ENCODE results near the gene ATXN7L3.
"Not testable (repeated sequence)": the region's sequence is repeated elsewhere in the genome, so short reads cannot be mapped to it uniquely, and the experiment has no call there.

The ATXN7L3 gene

DNA sequence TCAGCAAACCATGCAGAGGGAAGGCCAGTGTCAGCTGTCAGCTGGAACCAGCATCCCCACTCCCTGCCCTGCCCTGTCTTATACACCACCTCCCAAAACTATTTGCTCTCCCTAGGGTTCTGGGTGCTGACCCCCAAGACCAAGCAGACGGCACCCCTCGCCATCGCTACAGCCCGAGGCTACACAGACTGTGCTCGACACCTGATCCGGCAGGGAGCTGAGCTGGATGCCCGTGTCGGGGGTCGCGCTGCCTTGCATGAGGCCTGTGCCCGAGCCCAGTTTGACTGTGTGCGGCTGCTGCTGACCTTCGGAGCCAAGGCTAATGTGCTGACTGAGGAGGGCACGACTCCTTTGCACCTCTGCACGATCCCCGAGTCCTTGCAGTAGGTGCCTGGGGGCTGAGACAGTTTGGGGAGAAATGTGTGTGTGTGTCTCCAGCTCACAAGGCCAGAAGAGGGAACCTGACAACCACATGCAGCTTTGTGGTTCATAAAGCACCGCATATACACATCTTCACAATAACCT, 27.7 kb downstream of the ATXN7L3 start:
- no peak for DNase-seq

DNA sequence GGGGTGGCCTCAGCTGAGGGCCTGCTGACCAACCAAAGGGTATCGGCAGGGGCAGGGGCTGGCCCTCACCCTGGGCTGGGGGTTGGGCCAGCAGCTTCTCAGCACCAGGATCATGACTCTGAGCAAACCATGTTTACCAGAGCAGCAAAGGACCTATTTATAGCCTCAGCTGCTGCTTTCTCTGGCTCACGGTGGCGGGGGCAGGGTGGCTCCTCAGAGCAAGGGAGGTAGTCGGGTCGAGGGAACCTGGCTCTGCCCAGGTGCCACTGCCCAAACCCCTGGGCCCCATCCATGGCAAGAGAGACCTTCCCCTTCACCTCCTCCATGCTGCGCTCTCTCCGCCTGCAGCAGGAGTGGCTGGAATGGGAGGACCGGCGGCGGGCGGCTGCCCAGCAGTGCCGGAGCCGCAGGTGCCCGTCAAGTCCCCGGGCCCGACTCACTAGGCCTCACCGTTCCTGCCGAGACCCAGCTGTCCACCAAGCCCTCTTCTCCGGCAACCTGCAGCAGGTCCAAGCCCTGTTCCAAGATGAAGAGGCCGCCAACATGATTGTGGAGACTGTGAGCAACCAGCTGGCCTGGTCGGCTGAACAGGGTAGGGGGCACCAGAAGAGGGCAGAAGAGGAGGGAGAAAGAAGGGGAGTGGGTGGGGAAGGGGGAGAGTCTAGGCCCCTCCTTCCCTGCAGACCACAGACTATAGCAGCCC, 29.0 kb downstream of the ATXN7L3 start, which contains the start of gene ASB16:
ASB16 (plus strand) TSS at position 206 of the 703 bp plus-strand sequence; CDS start at position 292, 86 bp downstream.
- DNase-seq, result no peak

DNA sequence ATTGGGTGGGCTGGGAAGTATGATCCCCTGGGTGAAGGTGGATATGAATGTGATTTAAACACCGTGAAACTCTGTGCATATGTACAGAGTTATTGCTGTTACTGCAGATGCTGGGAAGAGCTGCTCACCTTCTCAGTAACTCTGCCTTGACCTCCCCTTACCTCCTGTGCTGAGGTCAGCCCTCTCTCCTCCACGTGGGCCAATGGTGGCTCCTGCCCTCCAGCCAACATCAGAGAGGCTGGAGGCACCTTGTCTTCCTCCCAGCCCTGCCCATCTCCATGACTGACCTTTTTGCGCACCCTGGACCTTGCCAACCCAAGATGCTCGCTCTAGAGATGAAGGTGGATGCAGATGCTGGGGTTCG, 29.6 kb downstream of the ATXN7L3 start:
- DNase-seq, result no peak

- DNase-seq, result no peak
Measured at GRCh38 chr17:44167181-44167861, 32.4 kb downstream of the ATXN7L3 start.

- no peak for DNase-seq
Measured at GRCh38 chr17:44164476-44164875, 35.2 kb downstream of the ATXN7L3 start.

GRCh38 chr17:44159519-44160210, 40.0 kb downstream of the ATXN7L3 start:
- DNase-seq, result no peak

DNA sequence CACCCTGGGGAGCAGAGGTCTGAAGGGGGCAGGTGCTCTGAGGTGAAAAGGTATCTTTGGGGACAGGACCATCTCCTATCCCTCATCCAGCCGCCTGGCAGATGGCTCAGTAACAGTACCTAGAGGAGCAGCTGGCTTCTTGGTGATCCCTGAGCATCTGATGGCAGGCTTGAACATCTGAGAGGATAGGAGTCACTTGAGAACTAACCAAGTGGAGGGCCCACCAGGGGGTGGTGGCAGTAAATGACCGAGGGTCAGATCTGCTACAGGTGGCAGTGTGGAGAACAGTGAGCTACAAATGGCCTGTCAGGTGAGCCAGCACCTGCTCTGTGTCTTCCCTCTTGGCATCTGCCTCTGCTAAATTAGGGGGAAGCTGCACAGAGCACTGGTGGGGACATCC, 44.2 kb downstream of the ATXN7L3 start:
- DNase-seq, result no peak

GRCh38 chr17:44152875-44153274, 46.8 kb downstream of the ATXN7L3 start:
- no peak for DNase-seq

DNA sequence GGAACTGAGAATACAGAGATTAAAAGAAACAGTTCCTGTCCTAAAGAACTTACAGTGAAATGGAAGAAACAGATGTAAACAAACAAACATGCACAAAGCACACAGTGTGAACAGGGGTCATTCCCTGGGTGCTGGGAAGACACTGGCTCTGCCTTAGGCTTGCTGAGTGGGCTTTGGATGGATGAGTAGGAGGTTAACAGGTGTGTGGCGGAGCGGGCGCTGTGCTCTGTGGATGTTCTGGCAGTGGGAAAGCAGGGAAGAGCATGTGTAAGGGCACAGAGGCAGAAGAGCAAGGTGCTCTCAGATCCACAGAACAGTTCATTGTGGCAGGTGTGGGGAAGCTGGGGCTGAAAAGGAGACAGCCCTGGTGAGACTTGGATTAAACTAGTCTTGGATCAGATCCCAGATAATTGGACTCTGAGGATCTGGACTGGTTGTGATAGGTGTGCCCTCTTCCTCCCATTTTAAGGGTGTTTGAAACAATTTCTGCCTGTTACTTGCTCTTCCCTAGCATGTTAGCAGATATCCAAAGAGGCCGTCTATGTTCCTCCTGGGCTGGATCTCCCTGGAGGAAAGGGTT, 49.8 kb downstream of the ATXN7L3 start:
- DNase-seq, result no peak

DNA sequence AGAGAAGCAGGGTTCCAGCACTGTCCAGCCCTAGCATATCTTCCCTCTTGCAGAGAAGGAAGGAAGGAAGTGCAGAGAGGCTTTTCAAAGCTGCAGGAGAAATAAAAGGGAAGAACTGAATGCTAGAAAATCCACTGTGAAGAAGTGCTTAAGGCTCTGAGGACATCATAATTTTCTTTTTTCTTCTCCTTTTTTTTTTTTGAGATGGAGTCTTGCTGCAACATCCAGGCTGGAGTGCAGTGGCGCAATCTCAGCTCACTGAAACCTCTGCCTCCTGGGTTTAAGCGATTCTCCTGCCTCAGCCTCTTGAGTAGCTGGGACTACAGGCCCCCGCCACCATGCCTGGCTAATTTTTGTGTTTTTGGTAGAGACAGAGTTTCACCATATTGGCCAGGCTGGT, 50.6 kb downstream of the ATXN7L3 start:
- not testable (repeated sequence) for DNase-seq

DNA sequence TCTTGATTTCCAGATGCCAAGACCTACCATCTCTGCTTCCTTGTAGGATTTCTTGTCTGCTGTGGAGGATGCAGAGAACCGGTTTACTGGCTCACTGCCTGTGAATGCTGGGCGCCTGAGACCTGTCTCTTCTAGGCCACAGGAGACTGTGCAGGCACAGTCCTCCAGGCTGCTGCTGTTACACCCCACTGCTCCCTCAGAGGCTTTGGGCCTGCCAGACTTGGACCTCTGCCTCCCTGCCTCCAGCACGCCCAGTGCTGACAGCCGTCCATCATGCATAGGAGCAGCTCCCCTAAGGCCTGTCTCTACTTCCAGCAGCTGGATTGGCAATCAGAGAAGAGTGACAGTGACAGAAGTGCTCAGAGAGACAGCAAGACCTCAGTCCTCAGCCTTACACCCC, 51.9 kb downstream of the ATXN7L3 start:
- DNase-seq, result no peak

- DNase-seq, result no peak
Measured at GRCh38 chr17:44146375-44147346, 53.0 kb downstream of the ATXN7L3 start.

GRCh38 chr17:44144966-44145739, 54.5 kb downstream of the ATXN7L3 start:
- DNase-seq, result no peak

GRCh38 chr17:44143921-44144320, 55.8 kb downstream of the ATXN7L3 start:
- DNase-seq, result not testable (repeated sequence)
